K562 (cell line): ENCODE measurements around the gene ATP5PD. TPM values are rescaled to one million over a fixed set of nuclear protein-coding genes. Genes with fewer than 3 reads are reported as not detected.

Experiments used
- ELF4 ChIP-seq: fragments of 450-650 bp; formaldehyde crosslinking; IDR thresholded peaks from 2 replicates; pipeline ENCODE4 v1.4.0; 2022; ENCODE audit warnings: missing genetic modification characterization
- ERF ChIP-seq: fragments of 450-650 bp; formaldehyde crosslinking; IDR thresholded peaks from 2 replicates; pipeline ENCODE4 v1.4.0; 2020; ENCODE audit warnings: mild to moderate bottlenecking, mixed read lengths
- ESRRB ChIP-seq: fragments of 250-450 bp; sonication (Bioruptor Pico); IDR thresholded peaks from 2 replicates; pipeline ENCODE4 v1.5.0; 2020; ENCODE audit warnings: mild to moderate bottlenecking, moderate library complexity, borderline replicate concordance
- GABPB2 ChIP-seq: fragments of 250-450 bp; sonication (Bioruptor Pico); conservative IDR thresholded peaks from 2 replicates; pipeline ENCODE4 v1.5.1; 2021; ENCODE audit warnings: mild to moderate bottlenecking
- HDAC1 ChIP-seq, 2 experiments: fragments of 450-650 bp; IDR thresholded peaks; 2 replicates each; pipeline ENCODE4 v1.6.1; 2016 to 2017; ENCODE audit warnings: inconsistent platforms in 1 of 2, mild to moderate bottlenecking in 1 of 2, moderate library complexity in 1 of 2
- HLTF ChIP-seq: fragments of 450-650 bp; IDR thresholded peaks from 2 replicates; pipeline ENCODE4 v1.6.1; 2016
- HMGN3 ChIP-seq: IDR thresholded peaks from 2 replicates; pipeline ENCODE4 v1.6.1; 2011; ENCODE audit warnings: borderline replicate concordance, low read depth, mild to moderate bottlenecking, mixed read lengths, low read length; ENCODE audit not compliant: insufficient read length; ENCODE audit errors: extremely low read depth
- HOXB6 ChIP-seq: fragments of 250-450 bp; sonication (Bioruptor Pico); IDR thresholded peaks from 2 replicates; pipeline ENCODE4 v1.5.1; 2022; ENCODE audit warnings: mild to moderate bottlenecking, borderline replicate concordance
- MITF ChIP-seq: IDR thresholded peaks from 2 replicates; pipeline ENCODE4 v1.6.1; 2014; ENCODE audit warnings: antibody characterized with exemption
- TAF1 ChIP-seq: IDR thresholded peaks from 2 replicates; pipeline ENCODE4 v1.6.1; 2011; ENCODE audit warnings: mild to moderate bottlenecking, low read length, moderate library complexity; ENCODE audit not compliant: insufficient read depth, control insufficient read depth, severe bottlenecking; ENCODE audit errors: extremely low read depth
- TAF9B ChIP-seq: fragments of 450-650 bp; IDR thresholded peaks from 2 replicates; pipeline ENCODE4 v1.6.1; 2018; ENCODE audit warnings: mild to moderate bottlenecking; ENCODE audit not compliant: partially characterized antibody
- TFAM ChIP-seq: fragments of 250-450 bp; sonication (Bioruptor Pico); conservative IDR thresholded peaks from 2 replicates; pipeline ENCODE4 v1.5.0; 2021; ENCODE audit warnings: mild to moderate bottlenecking, moderate library complexity
- TOE1 ChIP-seq, 2 experiments: fragments of 450-650 bp in 1 of 2; sonication (generic) in 1 of 2; formaldehyde crosslinking in 1 of 2; IDR thresholded peaks; 2 replicates each; pipeline versions ENCODE4 v1.7.1 to v1.8.0; 2016 to 2022; ENCODE audit warnings: borderline replicate concordance in 2 of 2, mild to moderate bottlenecking in 2 of 2, antibody characterized with exemption in 1 of 2, inconsistent platforms in 1 of 2, low read depth in 1 of 2, missing genetic modification reagents in 1 of 2, moderate library complexity in 1 of 2
- WHSC1 ChIP-seq: IDR thresholded peaks from one replicate; pipeline ENCODE4 v1.6.1; 2012; ENCODE audit warnings: low read length, control low read depth, inconsistent platforms
- ZC3H4 ChIP-seq: sonication (generic); formaldehyde crosslinking; IDR thresholded peaks from 2 replicates; pipeline ENCODE4 v1.9.0; 2021; ENCODE audit warnings: missing genetic modification reagents, borderline replicate concordance
- ZNF133 ChIP-seq: fragments of 250-450 bp; sonication (Bioruptor Pico); IDR thresholded peaks from 2 replicates; pipeline ENCODE4 v1.4.0; 2020; ENCODE audit warnings: mild to moderate bottlenecking
- ZNF77 ChIP-seq: fragments of 250-450 bp; sonication (Bioruptor Pico); IDR thresholded peaks from 2 replicates; pipeline ENCODE4 v1.5.0; 2020
- ZNF830 ChIP-seq: fragments of 250-450 bp; sonication (Bioruptor Pico); IDR thresholded peaks from 2 replicates; pipeline ENCODE4 v1.5.0; 2021; ENCODE audit warnings: mild to moderate bottlenecking
- polyA plus RNA-seq, 8 experiments: library from polyadenylated mRNA; depleted of rRNA in 4 of 8; stranded (reverse) in 5 of 8; unstranded in 3 of 8; fragments of >200 nt; fragmentation: Nextera tagmentation in 2 of 8; fragmentation: Illumina TruSeq in 1 of 8; extraction: Ambion mirVana in 2 of 8; extraction: Trizol in 1 of 8; gene quantifications; 2 replicates each; pipeline versions ENCODE4 v1.2.1 to v1.2.3, GENCODE V29; 2011 to 2014; ENCODE audit warnings: inconsistent platforms in 1 of 8, missing spikeins in 1 of 8
- total RNA-seq, 7 experiments: library from RNA; depleted of rRNA in 6 of 7; stranded (reverse); fragments of >200 nt in 6 of 7; fragmentation: Illumina TruSeq in 2 of 7; extraction: Trizol in 2 of 7; gene quantifications; 2 replicates each; pipeline versions ENCODE4 v1.2.1 to v1.2.3, GENCODE V29; 2011 to 2021; ENCODE audit warnings: low replicate concordance in 1 of 7
- TF ChIP-seq, protein P1 (sequence below): fragments of 250-450 bp; sonication (Bioruptor Pico); IDR thresholded peaks from 2 replicates; pipeline ENCODE4 v1.4.0; 2020; ENCODE audit warnings: mild to moderate bottlenecking, moderate library complexity, borderline replicate concordance
- TF ChIP-seq, protein P2 (sequence below): fragments of 450-650 bp; IDR thresholded peaks from 2 replicates; pipeline ENCODE4 v1.6.1; 2016
- TF ChIP-seq, protein P3 (sequence below): fragments of 250-450 bp; sonication (Bioruptor Pico); IDR thresholded peaks from 2 replicates; pipeline ENCODE4 v1.8.0; 2021; ENCODE audit warnings: borderline replicate concordance, mild to moderate bottlenecking, moderate library complexity; ENCODE audit not compliant: poor library complexity, severe bottlenecking

Gene ATP5PD
- total and polyA plus RNA-seq, 9 of the 15 experiments (the other 6 are each of a cell fraction or from before 2014, with no cell fraction given): 271 to 828 (median 432) TPM

- TF ChIP-seq TOE1 (IDR thresholded peaks at IDR 0.05; ENCODE audit: borderline replicate concordance) (no peak), TOE1 (CRISPR knock-in tag; IDR thresholded peaks at IDR 0.05; ENCODE audit: borderline replicate concordance, low read depth) (no peak), ERF (CRISPR knock-in tag) (no peak), ZNF77 (CRISPR knock-in tag) (no peak), ZNF830 (no peak), ESRRB (CRISPR knock-in tag) (no peak), HLTF (no peak), ZNF133 (CRISPR knock-in tag) (no peak), GABPB2 (CRISPR knock-in tag) (no peak), TFAM (CRISPR knock-in tag) (no peak), HDAC1 (IDR thresholded peaks at IDR 0.05) (0 out of 4 replicates have a peak, but pooled peaks of 1 of the 2 experiments have one; percentile 23), ZC3H4 (CRISPR knock-in tag) (no peak), MITF (peak; percentile 60; the same call in 1 of the 2 replicates), TAF9B (no peak), ELF4 (CRISPR knock-in tag) (no peak), HOXB6 (CRISPR knock-in tag) (no peak), TAF1 (no peak), HMGN3 (no peak), WHSC1 (no peak)
- TF ChIP-seq, protein P1, sequence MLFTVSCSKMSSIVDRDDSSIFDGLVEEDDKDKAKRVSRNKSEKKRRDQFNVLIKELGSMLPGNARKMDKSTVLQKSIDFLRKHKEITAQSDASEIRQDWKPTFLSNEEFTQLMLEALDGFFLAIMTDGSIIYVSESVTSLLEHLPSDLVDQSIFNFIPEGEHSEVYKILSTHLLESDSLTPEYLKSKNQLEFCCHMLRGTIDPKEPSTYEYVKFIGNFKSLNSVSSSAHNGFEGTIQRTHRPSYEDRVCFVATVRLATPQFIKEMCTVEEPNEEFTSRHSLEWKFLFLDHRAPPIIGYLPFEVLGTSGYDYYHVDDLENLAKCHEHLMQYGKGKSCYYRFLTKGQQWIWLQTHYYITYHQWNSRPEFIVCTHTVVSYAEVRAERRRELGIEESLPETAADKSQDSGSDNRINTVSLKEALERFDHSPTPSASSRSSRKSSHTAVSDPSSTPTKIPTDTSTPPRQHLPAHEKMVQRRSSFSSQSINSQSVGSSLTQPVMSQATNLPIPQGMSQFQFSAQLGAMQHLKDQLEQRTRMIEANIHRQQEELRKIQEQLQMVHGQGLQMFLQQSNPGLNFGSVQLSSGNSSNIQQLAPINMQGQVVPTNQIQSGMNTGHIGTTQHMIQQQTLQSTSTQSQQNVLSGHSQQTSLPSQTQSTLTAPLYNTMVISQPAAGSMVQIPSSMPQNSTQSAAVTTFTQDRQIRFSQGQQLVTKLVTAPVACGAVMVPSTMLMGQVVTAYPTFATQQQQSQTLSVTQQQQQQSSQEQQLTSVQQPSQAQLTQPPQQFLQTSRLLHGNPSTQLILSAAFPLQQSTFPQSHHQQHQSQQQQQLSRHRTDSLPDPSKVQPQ: no peak
- TF ChIP-seq, protein P2, sequence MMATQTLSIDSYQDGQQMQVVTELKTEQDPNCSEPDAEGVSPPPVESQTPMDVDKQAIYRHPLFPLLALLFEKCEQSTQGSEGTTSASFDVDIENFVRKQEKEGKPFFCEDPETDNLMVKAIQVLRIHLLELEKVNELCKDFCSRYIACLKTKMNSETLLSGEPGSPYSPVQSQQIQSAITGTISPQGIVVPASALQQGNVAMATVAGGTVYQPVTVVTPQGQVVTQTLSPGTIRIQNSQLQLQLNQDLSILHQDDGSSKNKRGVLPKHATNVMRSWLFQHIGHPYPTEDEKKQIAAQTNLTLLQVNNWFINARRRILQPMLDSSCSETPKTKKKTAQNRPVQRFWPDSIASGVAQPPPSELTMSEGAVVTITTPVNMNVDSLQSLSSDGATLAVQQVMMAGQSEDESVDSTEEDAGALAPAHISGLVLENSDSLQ: peak; percentile 76
- TF ChIP-seq, protein P3, sequence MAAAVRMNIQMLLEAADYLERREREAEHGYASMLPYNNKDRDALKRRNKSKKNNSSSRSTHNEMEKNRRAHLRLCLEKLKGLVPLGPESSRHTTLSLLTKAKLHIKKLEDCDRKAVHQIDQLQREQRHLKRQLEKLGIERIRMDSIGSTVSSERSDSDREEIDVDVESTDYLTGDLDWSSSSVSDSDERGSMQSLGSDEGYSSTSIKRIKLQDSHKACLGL: no peak
These were observed 27.8 kb upstream of the ATP5PD start (continued) for GRCh38 chr17:75074532-75074931.
